GM10847 (cell line): ENCODE data around the gene GBP7.

Experiments used
- POLR2A ChIP-seq: IDR thresholded peaks from 2 replicates; pipeline ENCODE4 v1.6.1; 2011; ENCODE audit not compliant: insufficient read length; ENCODE audit errors: extremely low read depth

Gene GBP7

DNA sequence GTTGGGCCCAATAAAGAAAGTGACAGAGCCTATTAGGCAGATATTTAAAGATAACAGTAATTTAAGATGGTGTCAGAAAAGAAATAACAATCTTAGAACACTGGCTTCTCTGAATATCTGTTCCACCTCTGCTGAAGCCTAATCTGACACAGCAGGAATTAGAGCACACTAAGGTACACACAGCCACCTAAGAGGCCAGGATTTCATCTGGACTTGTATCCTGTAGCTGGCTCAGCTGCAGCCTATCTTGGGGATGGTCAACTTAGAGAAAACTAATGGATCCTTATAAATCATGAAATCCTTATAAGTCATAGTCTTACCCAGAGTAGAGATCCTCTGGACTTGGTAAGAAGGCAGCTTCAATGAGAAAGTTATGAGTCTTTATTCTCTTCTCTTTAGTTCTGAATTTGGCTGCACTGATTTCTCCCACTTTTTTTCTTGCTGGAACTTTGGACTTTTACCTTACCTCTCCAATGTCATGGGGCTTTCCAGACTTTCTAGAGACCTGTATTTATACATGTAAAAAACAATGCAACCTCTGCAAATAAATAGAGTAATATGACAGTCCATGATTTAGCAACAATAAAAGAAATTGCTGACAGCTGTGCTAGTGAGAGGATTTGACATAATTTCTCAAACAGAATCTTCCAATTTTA is at the start of gene GBP7:
Gene GBP7 (minus strand): TSS at position 403 of the 656 bp plus-strand sequence. CDS start 4,068 bp downstream, outside the sequence.
- no peak for TF ChIP-seq POLR2A

DNA sequence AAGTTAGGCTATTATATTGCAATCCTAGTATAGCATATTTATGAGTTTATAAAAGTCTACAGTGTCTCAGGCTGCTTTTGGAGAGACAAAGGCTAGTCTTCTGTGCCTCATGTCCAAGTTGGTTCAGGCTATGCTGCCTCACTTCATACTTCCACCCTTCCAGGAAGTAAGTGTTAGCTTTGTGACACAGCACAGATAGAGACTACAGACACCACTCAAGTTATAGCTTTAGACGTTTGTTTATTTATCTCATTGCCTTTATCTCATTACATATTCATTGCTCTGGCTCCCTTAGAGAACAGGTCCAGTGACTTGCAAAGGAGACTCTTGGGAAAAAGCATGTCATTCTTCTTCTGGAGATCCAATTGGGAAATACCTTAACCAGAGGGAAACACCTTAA is 45.5 kb upstream of the GBP7 start:
- TF ChIP-seq POLR2A: no peak

DNA sequence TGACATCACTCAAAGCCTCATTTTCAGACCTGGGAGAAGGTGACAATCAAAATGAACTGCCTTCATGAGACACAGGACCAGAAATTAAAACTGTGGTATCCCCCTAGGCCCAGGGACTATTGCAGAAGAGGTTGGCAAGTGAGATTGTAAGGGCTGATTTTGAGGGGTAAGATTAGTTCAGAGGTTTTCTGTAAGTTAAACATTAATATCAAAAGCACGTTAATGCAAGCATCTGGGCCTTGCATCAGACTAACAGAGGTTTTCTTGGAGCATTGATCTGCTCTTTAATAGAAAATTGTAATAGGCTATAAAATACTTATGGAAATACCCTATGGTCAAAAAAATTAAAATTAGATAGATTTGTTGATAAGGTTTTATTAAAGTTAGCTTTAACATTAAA is 37.5 kb upstream of the GBP7 start:
- TF ChIP-seq POLR2A: no peak

DNA sequence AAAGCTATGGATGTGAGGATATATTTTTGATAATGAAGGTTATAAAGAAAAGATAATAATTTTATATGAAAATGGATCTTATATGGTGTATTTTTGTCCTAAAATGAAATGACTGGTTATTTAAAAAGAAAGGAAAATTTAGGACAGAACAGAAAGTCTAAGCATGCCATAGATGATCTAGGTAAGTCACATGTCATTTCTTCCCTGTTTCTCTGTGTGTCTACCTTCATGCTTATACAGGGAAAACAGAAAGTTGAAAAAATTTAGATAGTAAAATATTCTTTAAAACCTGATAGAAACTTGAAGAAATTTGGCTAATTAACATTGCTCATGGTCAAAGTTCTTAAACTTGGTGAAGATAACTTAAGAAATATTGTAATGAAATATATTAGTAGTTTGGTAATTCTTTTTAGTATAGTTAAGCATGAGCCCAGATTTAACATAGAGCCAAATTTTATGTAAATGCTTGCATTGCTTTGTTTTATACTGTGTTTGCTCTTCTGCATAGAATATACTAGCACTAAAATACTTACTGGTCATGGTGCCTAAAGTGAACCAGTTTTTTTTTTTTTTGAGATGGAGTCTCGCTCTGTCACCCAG is 35.3 kb upstream of the GBP7 start:
- no peak for TF ChIP-seq POLR2A

GRCh38 chr1:89206373-89206772 is 30.6 kb upstream of the GBP7 start:
- TF ChIP-seq POLR2A: no peak

DNA sequence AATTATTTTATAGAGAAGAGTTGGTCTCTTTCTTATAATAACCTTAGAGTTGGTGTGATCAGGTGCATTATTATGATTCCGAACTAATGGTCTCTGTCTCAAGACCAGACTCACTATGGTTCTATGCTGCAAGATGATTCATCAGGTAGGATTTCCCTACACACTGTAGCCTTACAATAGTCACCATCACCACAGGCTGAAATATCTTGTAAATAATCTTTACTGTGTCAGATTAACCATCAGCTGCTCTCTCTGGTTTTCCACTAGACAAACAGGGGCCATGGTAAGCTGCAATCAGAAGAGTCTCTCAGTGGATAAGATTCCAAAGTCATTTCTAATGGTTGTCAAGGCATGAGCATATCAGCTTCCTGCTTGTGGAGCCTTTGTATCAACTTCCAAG is 27.4 kb upstream of the GBP7 start:
- TF ChIP-seq POLR2A: no peak

- no peak for TF ChIP-seq POLR2A
Observed at GRCh38 chr1:89201106-89201794, 25.4 kb upstream of the GBP7 start.

GRCh38 chr1:89200663-89201062 is 24.9 kb upstream of the GBP7 start:
- no peak for TF ChIP-seq POLR2A

DNA sequence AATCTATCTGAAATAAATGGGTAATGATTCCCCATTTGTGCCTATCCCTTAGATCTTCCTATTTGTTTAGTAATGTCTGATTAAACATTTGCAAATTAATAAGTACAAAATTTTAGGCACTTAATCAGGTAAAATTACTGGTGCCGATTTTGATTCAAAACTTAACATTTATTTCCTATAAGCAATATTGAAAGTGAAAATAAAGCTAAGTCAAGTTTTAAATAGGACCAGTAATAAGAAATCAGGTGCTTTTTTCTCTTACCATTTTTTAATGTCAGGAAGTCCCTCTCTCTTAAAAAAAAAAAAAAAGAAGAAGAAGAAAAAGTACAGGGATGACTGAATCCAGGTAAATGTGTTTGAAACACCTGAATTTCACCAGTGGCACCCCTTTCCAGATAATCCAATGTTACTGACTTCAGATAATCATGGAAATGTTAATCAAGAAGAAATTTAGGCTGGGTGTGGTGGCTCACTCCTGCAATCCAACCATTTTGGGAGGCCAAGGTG is 23.8 kb upstream of the GBP7 start:
- TF ChIP-seq POLR2A: no peak

GRCh38 chr1:89198491-89199072 is 22.8 kb upstream of the GBP7 start, which contains the start of gene GBP4:
GBP4 (minus strand) TSS chr1:89198942; CDS start chr1:89198834, 108 bp downstream.
- no peak for TF ChIP-seq POLR2A

GRCh38 chr1:89198081-89198480 is 22.3 kb upstream of the GBP7 start:
- no peak for TF ChIP-seq POLR2A

DNA sequence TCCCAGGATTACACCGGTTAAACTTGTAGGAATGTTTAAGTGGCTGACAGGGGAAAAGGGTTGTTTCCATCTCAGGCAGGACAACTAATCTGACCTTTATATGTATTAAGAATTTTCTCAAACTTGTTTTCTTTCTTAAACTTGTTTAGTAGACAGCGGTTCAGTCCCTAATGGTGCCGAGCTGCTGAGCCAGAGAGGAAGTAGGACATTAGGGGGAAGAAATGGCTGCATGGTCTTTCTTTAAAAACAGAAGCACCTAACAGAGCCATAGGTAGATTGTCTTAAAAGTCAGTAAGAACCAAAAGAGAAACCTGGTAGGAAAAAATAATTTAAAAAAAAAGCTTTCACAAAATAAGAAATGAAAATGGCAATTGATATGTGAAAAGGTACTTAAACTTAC is 19.7 kb upstream of the GBP7 start:
- no peak for TF ChIP-seq POLR2A

DNA sequence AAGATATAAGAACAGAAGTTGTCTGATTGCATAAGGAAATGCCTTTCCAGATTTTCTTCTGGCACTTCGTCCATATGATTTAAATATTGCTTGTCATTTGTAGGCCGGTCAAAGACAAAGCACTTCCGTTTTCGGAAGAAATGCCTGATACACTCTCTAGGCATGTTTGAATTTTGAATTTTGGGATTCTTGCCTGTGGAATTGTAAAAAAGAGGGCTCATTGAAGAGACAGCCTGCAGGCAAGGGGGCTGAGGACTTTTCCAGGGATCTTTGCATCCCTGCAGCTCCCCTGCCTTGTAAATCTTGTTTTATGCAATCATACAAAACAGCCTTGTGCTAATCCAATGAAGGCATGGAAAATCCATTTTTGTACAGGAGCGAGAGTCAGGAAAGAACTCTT is 15.5 kb upstream of the GBP7 start:
- no peak for TF ChIP-seq POLR2A

DNA sequence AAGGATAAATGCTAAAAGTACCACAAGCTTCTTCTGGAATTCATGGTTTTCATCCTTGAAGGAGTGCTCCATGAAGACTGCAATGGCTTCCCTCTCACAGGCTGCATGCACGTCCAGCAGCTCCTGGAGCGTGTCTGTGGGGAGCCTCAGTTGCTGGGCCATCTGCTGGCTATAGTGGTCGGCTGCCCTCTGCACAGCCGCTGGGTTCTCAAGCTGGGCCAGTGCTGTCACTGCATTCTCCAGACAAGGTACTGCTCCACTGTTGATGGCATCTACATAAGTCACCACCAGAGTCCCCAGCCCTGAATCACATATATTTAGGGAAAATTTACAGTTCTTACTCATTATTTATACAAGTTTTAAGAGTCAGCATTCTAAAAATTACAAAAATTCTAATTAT is 14.2 kb upstream of the GBP7 start:
- no peak for TF ChIP-seq POLR2A

DNA sequence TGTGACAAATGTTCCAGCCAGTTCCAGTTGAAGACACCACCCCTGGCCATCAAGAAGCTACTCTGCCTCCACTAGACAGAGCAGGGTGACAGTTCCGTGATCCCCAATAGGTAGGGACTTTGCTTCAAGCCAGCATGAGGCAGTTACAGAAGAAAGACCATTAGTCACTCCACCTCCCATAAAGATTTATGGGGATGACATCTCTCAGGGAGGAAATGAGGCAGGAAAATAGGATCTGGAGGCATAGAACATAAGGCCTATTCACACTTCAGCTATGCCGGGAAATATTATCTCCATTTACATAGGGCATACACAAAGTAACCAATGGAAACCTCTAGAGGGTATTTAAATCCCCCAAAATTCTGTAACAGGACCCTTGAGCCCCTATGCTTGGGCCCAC is 3.5 kb upstream of the GBP7 start:
- no peak for TF ChIP-seq POLR2A

- no peak for TF ChIP-seq POLR2A
Observed at GRCh38 chr1:89176971-89177370, 1.2 kb upstream of the GBP7 start.
